OCI-LY3 (cell line): ENCODE results near the gene MYT1.

Source experiments
- CTCF ChIP-seq: fragments of 200-600, 300-600 bp; sonication (generic); IDR thresholded peaks from 2 replicates; pipeline ENCODE4 v1.5.1; 2014; ENCODE audit warnings: antibody characterized with exemption, low read length, low read depth
- EZH2phosphoT487 ChIP-seq: fragments of 200-600 bp; shearing (Covaris generic); IDR thresholded peaks from 2 replicates; pipeline ENCODE4 v1.6.1; 2018; ENCODE audit warnings: antibody characterized with exemption, mixed run types, low read depth

- no peak for TF ChIP-seq CTCF
- TF ChIP-seq EZH2phosphoT487: no peak
These were observed 2.7 kb downstream of the MYT1 start for GRCh38 chr20:64166721-64167615.
